Natural killer cell (primary cell): Measurements from ENCODE around the gene SIN3A. TPM values are rescaled to one million over a fixed set of nuclear protein-coding genes. Genes with fewer than 3 reads are reported as not detected.

Experiments
- ATAC-seq, 3 donors: fragments of 150-1000 bp in 2 of 3; fragments of 200-7000 bp in 1 of 3; cut with Tn5 transposase; 1 replicate in 1 of 3; 2 replicates in 2 of 3; pipeline ENCODE4 v1.10.0; 2021; ENCODE audit warnings: mild to moderate bottlenecking in 2 of 3, moderate library complexity in 2 of 3
- DNase-seq, 2 donors: peaks; one replicate each; pipeline versions ENCODE4 v3.0.0 to v3.0.0-alpha.2; 2013 to 2021; ENCODE audit warnings: mixed read lengths in 1 of 2
- H3K27ac ChIP-seq: one replicate; pipeline ENCODE4 v1.5.1; 2013; ENCODE audit warnings: mild to moderate bottlenecking, low read length
- H3K27me3 ChIP-seq: one replicate; pipeline ENCODE4 v1.6.1; 2013; ENCODE audit warnings: low read length; ENCODE audit not compliant: control insufficient read depth, insufficient read depth
- H3K36me3 ChIP-seq: one replicate; pipeline ENCODE4 v1.6.1; 2013; ENCODE audit warnings: low read length; ENCODE audit not compliant: control insufficient read depth, insufficient read depth
- H3K4me1 ChIP-seq: one replicate; pipeline ENCODE4 v1.6.1; 2013; ENCODE audit warnings: low read length; ENCODE audit not compliant: control insufficient read depth, insufficient read depth
- H3K4me3 ChIP-seq: one replicate; pipeline ENCODE4 v1.5.1; 2013; ENCODE audit warnings: low read length
- H3K9me3 ChIP-seq: one replicate; pipeline ENCODE4 v1.6.1; 2013; ENCODE audit warnings: low read length; ENCODE audit not compliant: control insufficient read depth, insufficient read depth
- H3K27ac Mint-ChIP-seq, 2 donors: one replicate each; pipeline ENCODE4 v1.8.0; 2022; ENCODE audit warnings: mild to moderate bottlenecking in 2 of 2, mixed read lengths in 2 of 2, moderate library complexity in 1 of 2
- H3K27me3 Mint-ChIP-seq, 2 donors: one replicate each; pipeline ENCODE4 v1.8.0; 2022; ENCODE audit warnings: low read depth in 2 of 2, mixed read lengths in 2 of 2
- H3K36me3 Mint-ChIP-seq: one replicate; pipeline ENCODE4 v1.8.0; 2022; ENCODE audit warnings: mixed read lengths
- H3K4me1 Mint-ChIP-seq, 2 donors: one replicate each; pipeline ENCODE4 v1.8.0; 2022; ENCODE audit warnings: mixed read lengths in 2 of 2
- H3K4me3 Mint-ChIP-seq: one replicate; pipeline ENCODE4 v1.8.0; 2022; ENCODE audit warnings: mild to moderate bottlenecking, moderate library complexity, mixed read lengths
- H3K9me3 Mint-ChIP-seq, 2 donors: one replicate each; pipeline ENCODE4 v1.8.0; 2022; ENCODE audit warnings: mixed read lengths in 2 of 2
- CTCF ChIP-seq: fragments of 200-600 bp; IDR thresholded peaks from one replicate; pipeline ENCODE4 v1.8.0; 2022; ENCODE audit warnings: antibody characterized with exemption
- WGBS: methylation state at CpG from one replicate; pipeline ENCODE4 v1.1.7; 2013; ENCODE audit warnings: missing lambda C conversion rate; ENCODE audit not compliant: insufficient coverage; 5-methylcytosine and 5-hydroxymethylcytosine counted together
- intact Hi-C: fragments of 100-400 bp; cut with micrococcal nuclease; formaldehyde crosslinking; loops from one replicate; pipeline ENCODE4 v1.14.2; 2022
- total RNA-seq, 4 donors: library from RNA; stranded (reverse); fragments of 120-200 nt in 1 of 4; gene quantifications; one replicate each; pipeline versions ENCODE4 v1.2.3 to v1.2.4, GENCODE V29; 2013 to 2022

Gene SIN3A
- total RNA-seq, 3 donors from 2014 or later (not counting 1 experiment from before 2014, with no cell fraction given), result 135 to 175 (median 137) TPM

- intact Hi-C loops, result loop anchor here (10.0 kb wide), 1 partner anchor 284 kb away; the partner anchor contains the start of genes IMP3 and SNX33
- no peak overlapping the region for H3K4me3 ChIP-seq
- H3K9me3 Mint-ChIP-seq, result no peaks in the 10 kb centered on the region
- H3K27me3 ChIP-seq, result no peaks in the 10 kb centered on the region
- H3K27ac ChIP-seq, result no peak overlapping the region
- no peaks in the 10 kb centered on the region for H3K9me3 ChIP-seq
- no peaks in the 10 kb centered on the region for H3K36me3 Mint-ChIP-seq
- H3K4me3 Mint-ChIP-seq, result no peak overlapping the region
- peaks cover 0 to 6% of the 10 kb centered on the region in 2 donors for H3K4me1 Mint-ChIP-seq
- DNase-seq (no peak), ATAC-seq (no peak)
- H3K4me1 ChIP-seq, result no peaks in the 10 kb centered on the region
- H3K27me3 Mint-ChIP-seq, result no peaks in the 10 kb centered on the region
- peak overlapping the region; percentile 15 to 51 for H3K27ac Mint-ChIP-seq
- peaks cover 62% of the 10 kb centered on the region for H3K36me3 ChIP-seq
- WGBS, result 99% methylated on average over 7 of the region's 7 CpGs
- TF ChIP-seq CTCF, result no peak
Measured at GRCh38 chr15:75360856-75361255, 90.6 kb downstream of the SIN3A start.

GRCh38 chr15:75360391-75360790, 91.1 kb downstream of the SIN3A start:
- Mint-ChIP-seq H3K36me3 (no peaks in the 10 kb centered on the region), H3K27me3 (no peaks in the 10 kb centered on the region), H3K27ac (peak overlapping the region; percentile 15 to 51), H3K4me3 (no peak overlapping the region), H3K4me1 (peaks cover 0 to 6% of the 10 kb centered on the region in 2 donors), H3K9me3 (no peaks in the 10 kb centered on the region)
- H3K4me3 ChIP-seq, result no peak overlapping the region
- DNase-seq (no peak), ATAC-seq (no peak)
- H3K4me1 ChIP-seq, result no peaks in the 10 kb centered on the region
- H3K36me3 ChIP-seq, result peaks cover 62% of the 10 kb centered on the region
- no peak overlapping the region for H3K27ac ChIP-seq
- TF ChIP-seq CTCF, result no peak
- WGBS, result 79% methylated on average over 1 of the region's 1 CpG
- H3K27me3 ChIP-seq, result no peaks in the 10 kb centered on the region
- intact Hi-C loops, result loop anchor here (10.0 kb wide), 1 partner anchor 284 kb away; the partner anchor contains the start of genes IMP3 and SNX33
- H3K9me3 ChIP-seq, result no peaks in the 10 kb centered on the region

GRCh38 chr15:75359537-75360250, 91.8 kb downstream of the SIN3A start:
- Mint-ChIP-seq H3K27ac (no peak overlapping the region), H3K36me3 (no peaks in the 10 kb centered on the region), H3K4me1 (peaks cover 0 to 6% of the 10 kb centered on the region in 2 donors), H3K9me3 (no peaks in the 10 kb centered on the region), H3K4me3 (no peak overlapping the region), H3K27me3 (no peaks in the 10 kb centered on the region)
- TF ChIP-seq CTCF, result no peak
- intact Hi-C loops, result loop anchor here (10.0 kb wide), 1 partner anchor 285 kb away; the partner anchor contains the start of genes IMP3 and SNX33
- no peak overlapping the region for H3K27ac ChIP-seq
- no peaks in the 10 kb centered on the region for H3K27me3 ChIP-seq
- no peaks in the 10 kb centered on the region for H3K9me3 ChIP-seq
- no peaks in the 10 kb centered on the region for H3K4me1 ChIP-seq
- H3K36me3 ChIP-seq, result peaks cover 61% of the 10 kb centered on the region
- no peak for DNase-seq
- no peak for ATAC-seq
- 96% methylated on average over 15 of the region's 15 CpGs for WGBS
- H3K4me3 ChIP-seq, result no peak overlapping the region
